T-helper 1 cell treated with Interleukin-12 subunit alpha and Interleukin-12 subunit beta and Interleukin-4 antibody, amounts not matched to agents 30 ng/mL and 1 ng/mL, for 36 hours (primary cell): ENCODE data around the gene EXO1. TPM values are rescaled to one million over a fixed set of nuclear protein-coding genes. Genes with fewer than 3 reads are reported as not detected.

Experiments
- intact Hi-C: fragments of 100-400 bp; cut with micrococcal nuclease; formaldehyde crosslinking; loops from one replicate; pipeline ENCODE4 v1.15.1; 2024
- total RNA-seq: library from RNA; stranded (reverse); gene quantifications from 2 replicates; pipeline ENCODE4 v1.2.3, GENCODE V29; 2022

The EXO1 gene
- total RNA-seq, 1 donor from 2014 or later = 30.7 TPM

DNA sequence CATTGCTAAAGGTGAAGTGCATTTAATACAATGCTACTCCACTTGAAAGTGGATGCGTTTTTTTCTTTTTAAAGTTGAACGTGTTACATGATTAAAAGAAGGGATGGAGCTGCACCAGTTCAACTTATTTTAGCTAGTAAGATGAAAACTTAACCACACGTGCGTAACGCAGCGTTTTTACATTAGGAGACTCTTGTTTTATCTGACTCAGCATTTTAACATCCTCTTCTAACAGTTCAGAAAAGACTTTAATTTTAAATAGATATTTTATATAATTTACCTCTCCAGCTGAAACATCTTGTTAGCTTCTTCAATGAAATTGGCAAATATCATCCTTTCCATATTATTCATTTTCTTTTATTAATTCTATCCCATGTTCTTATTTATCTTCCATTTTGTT lies 33.4 kb downstream of the EXO1 start:
- intact Hi-C loops = no loop called here

DNA sequence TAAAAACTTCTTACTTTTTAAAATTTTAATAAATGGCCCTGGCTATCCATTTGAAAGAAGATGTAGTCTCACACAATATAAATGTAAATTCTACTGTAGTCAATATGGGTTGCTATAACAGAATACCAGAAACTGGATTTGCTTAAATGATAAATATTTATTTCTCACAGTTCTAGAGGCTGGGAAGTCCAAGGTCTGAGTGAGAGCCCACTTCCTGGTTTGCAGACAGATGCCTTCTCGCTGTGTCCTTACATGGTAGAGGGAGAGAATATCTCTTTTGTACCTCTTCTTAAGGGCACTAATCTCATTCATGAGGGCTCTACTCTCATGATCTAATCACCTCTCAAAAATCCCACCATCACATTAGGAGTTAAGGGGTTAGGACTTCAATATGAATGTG lies 35.2 kb downstream of the EXO1 start:
- intact Hi-C loops = no loop called here

DNA sequence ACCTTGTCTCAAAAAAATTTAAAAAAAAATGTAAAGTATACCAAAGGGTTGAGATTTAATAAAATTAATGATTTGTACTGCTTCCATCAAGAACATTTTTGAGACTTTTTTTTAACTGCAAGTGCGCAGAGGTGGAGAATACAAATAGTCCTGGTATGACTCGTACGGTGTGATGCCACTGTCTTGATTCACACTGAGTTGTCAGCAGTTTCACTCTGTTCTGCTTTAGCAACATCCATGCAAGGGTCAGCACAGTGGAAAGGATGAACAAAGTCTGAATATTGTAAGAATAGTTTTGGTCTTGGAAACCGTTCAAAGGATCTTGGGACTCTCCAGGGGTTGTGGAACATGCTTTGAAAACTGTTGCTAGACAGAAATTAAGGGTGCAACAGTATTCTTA lies 40.2 kb downstream of the EXO1 start:
- intact Hi-C loops = no loop called here

GRCh38 chr1:241891296-241891695 lies 43.3 kb downstream of the EXO1 start:
- intact Hi-C loops = no loop called here

- intact Hi-C loops = no loop called here
Measured at GRCh38 chr1:241894016-241894415, 46.0 kb downstream of the EXO1 start.

GRCh38 chr1:241895013-241895412 lies 47.0 kb downstream of the EXO1 start:
- intact Hi-C loops = no loop called here

- intact Hi-C loops = loop anchor here (1.0 kb wide), 5 partner anchors 102 to 1429 kb away; no protein-coding TSS in a partner anchor
Measured at GRCh38 chr1:241896670-241896962, 48.6 kb downstream of the EXO1 start.

- intact Hi-C loops = no loop called here
Measured at GRCh38 chr1:241899210-241899609, 51.2 kb downstream of the EXO1 start.

DNA sequence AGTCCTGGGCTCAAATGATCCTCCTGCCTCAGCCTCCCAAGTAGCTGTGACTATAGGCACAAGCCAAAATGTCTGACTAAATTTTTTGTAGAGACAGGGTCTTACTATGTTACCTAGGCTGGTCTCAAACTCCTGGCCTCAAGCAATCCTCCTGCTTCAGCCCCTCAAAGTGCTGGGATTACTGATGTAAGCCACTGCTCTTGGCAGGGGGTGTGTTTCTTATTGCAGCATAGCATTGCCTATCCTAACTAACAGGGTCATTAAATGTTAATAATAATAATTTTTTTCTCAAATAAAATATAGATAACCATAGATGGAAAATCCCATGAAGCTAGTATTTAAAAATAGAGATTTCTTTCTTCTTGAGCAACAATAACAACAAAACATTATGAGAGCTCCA lies 52.4 kb downstream of the EXO1 start:
- intact Hi-C loops = no loop called here

- intact Hi-C loops = no loop called here
Measured at GRCh38 chr1:241902391-241903065, 54.5 kb downstream of the EXO1 start.

- intact Hi-C loops = no loop called here
Measured at GRCh38 chr1:241916196-241916595, 68.2 kb downstream of the EXO1 start.

DNA sequence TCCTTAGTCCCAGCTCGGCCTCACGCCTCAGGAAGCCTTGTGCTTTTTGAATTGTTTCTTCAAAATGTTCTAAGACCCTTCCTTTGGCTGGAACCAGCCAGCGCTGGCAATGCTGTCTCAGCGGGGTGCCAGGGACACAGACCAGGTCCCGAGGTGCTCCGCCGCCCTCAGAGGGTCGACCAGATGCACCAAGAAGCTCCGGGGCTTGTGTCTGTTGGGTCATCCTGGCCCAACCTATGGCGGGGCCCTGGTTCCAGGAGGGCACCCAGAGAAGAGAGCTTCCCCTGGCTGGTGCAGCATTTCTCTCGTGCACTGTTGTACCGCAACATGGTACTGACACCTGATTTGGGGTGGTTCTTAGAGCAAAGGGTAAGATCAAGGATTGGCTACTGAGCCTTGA lies 69.5 kb downstream of the EXO1 start:
- intact Hi-C loops = no loop called here

GRCh38 chr1:241918879-241919278 lies 70.9 kb downstream of the EXO1 start:
- intact Hi-C loops = no loop called here

GRCh38 chr1:241924080-241924808 lies 76.2 kb downstream of the EXO1 start:
- intact Hi-C loops = no loop called here

GRCh38 chr1:241926141-241926540 lies 78.1 kb downstream of the EXO1 start:
- intact Hi-C loops = no loop called here

- intact Hi-C loops = no loop called here
Measured at GRCh38 chr1:241927321-241927720, 79.3 kb downstream of the EXO1 start.

DNA sequence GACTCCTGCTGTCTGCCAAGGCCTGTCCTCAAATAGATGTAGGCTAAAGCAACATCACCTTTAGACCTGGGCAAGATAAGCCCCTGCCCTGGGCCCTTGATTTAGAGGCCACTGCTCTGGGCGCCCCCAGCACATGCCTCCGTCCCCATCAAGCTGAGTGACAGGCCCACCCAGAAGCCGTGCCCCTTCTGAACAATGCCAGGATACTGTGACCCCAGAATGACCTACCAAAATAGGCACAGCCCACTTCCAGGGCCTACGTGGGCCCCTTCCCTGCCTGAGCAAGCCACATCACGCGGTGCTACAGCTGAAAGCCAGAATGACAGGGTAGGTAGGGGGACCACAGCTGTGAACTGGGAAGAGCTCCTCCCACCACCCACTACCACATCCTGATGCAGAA lies 84.8 kb downstream of the EXO1 start:
- intact Hi-C loops = no loop called here

DNA sequence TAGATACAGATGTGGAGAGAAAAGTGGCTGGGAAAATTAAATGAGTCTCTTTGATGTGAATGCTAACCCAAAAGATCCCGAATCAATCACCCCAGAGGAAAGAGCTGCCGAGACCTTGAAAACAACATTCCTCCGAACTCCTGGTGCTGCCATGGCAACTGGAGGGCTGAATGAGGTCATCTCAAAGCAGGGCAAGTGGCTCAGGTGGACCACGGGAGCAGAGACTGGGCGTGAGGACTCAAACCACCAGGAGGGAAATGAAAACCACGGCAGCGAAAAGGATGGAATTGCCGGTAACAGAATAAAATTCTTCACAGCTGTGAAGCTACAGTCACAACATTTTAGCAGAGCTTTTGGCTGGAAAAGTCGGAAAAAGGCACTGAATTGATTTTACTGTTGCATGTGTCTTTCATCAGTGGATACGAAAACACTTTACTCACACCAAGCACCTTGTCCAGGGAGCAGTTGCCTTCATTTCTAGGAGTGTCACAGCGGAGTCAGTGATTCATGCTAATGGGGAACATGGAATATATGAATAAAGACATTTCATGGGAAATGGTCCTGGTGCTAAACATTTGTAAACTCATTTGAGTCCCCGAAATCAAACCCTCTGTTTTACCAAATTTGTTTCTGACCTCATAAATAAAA lies 86.3 kb downstream of the EXO1 start:
- intact Hi-C loops = no loop called here

GRCh38 chr1:241934866-241935265 lies 86.9 kb downstream of the EXO1 start:
- intact Hi-C loops = no loop called here
